SK-N-SH (cell line): ENCODE measurements around the gene VMP1.

Source experiments
- CHD2 ChIP-seq: fragments of 150-350 bp; IDR thresholded peaks from 2 replicates; pipeline ENCODE4 v1.6.1; 2018; ENCODE audit warnings: low read length; ENCODE audit not compliant: partially characterized antibody
- CTCF ChIP-seq: fragments of 200-600 bp; sonication (generic); IDR thresholded peaks from 2 replicates; pipeline ENCODE4 v1.6.1; 2017; ENCODE audit warnings: antibody characterized with exemption, mild to moderate bottlenecking, moderate library complexity
- EP300 ChIP-seq, 2 experiments: IDR thresholded peaks; 2 replicates each; pipeline versions ENCODE4 v1.4.0 to v1.6.1; 2012; ENCODE audit warnings: borderline replicate concordance in 1 of 2, low read depth in 1 of 2, low read length in 1 of 2
- FOXM1 ChIP-seq: IDR thresholded peaks from 2 replicates; pipeline ENCODE4 v1.4.0; 2012; ENCODE audit warnings: low read depth, mild to moderate bottlenecking
- GABPA ChIP-seq: IDR thresholded peaks from 2 replicates; pipeline ENCODE4 v1.4.0; 2012; ENCODE audit warnings: low read depth, mild to moderate bottlenecking
- IRF3 ChIP-seq: fragments of 150-350 bp; IDR thresholded peaks from 2 replicates; pipeline ENCODE4 v1.6.1; 2016; ENCODE audit warnings: mild to moderate bottlenecking, low read depth, low read length
- MEF2A ChIP-seq: IDR thresholded peaks from 2 replicates; pipeline ENCODE4 v1.4.0; 2012; ENCODE audit warnings: low read depth, borderline replicate concordance
- POLR2AphosphoS5 ChIP-seq: IDR thresholded peaks from 2 replicates; pipeline ENCODE4 v1.6.1; 2012; ENCODE audit warnings: low read depth, low read length
- RAD21 ChIP-seq: IDR thresholded peaks from 2 replicates; pipeline ENCODE4 v1.6.1; 2012; ENCODE audit warnings: mild to moderate bottlenecking, low read length
- RFX5 ChIP-seq: IDR thresholded peaks from 2 replicates; pipeline ENCODE4 v1.6.1; 2012; ENCODE audit warnings: mild to moderate bottlenecking, improper control_type of control experiment, low read length
- TAF1 ChIP-seq: IDR thresholded peaks from 2 replicates; pipeline ENCODE4 v1.6.1; 2012; ENCODE audit warnings: low read depth, mild to moderate bottlenecking, low read length, moderate library complexity, borderline replicate concordance
- USF1 ChIP-seq: IDR thresholded peaks from 2 replicates; pipeline ENCODE4 v1.4.0; 2012; ENCODE audit warnings: low read depth, borderline replicate concordance
- TF ChIP-seq, protein P1 (sequence below): IDR thresholded peaks from 2 replicates; pipeline ENCODE4 v1.4.0; 2012; ENCODE audit warnings: low read depth, borderline replicate concordance

GRCh38 chr17:59783221-59784047, 76.0 kb downstream of the VMP1 start:
- peak; percentile 3; the same call in 1 of the 2 replicates for TF ChIP-seq TAF1
- no peak for TF ChIP-seq GABPA
- TF ChIP-seq CTCF: no peak
- TF ChIP-seq, protein P1, sequence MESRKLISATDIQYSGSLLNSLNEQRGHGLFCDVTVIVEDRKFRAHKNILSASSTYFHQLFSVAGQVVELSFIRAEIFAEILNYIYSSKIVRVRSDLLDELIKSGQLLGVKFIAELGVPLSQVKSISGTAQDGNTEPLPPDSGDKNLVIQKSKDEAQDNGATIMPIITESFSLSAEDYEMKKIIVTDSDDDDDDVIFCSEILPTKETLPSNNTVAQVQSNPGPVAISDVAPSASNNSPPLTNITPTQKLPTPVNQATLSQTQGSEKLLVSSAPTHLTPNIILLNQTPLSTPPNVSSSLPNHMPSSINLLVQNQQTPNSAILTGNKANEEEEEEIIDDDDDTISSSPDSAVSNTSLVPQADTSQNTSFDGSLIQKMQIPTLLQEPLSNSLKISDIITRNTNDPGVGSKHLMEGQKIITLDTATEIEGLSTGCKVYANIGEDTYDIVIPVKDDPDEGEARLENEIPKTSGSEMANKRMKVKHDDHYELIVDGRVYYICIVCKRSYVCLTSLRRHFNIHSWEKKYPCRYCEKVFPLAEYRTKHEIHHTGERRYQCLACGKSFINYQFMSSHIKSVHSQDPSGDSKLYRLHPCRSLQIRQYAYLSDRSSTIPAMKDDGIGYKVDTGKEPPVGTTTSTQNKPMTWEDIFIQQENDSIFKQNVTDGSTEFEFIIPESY: no peak
- TF ChIP-seq CHD2: peak; percentile 85
- TF ChIP-seq POLR2AphosphoS5: peak; percentile 58
- peak; percentile 22; the same call in 1 of the 2 replicates for TF ChIP-seq RAD21
- TF ChIP-seq MEF2A: no peak
- TF ChIP-seq EP300 (IDR thresholded peaks at IDR 0.05; ENCODE audit: borderline replicate concordance in 1 of 2, low read depth in 1 of 2, low read length in 1 of 2): peak; percentile 66 to 84; a peak in 3 of 4 replicates
- TF ChIP-seq IRF3: no peak
- TF ChIP-seq FOXM1: peak; percentile 57; the same call in 1 of the 2 replicates
- TF ChIP-seq RFX5: no peak
- no peak for TF ChIP-seq USF1
